GM21825 (cell line): Measurements from ENCODE around the gene IGFN1.

Experiments
- ATAC-seq: cut with Tn5 transposase; IDR thresholded peaks from one replicate; pipeline ENCODE4 v1.9.1; 2021; ENCODE audit warnings: mild to moderate bottlenecking, moderate library complexity; ENCODE audit not compliant: unreplicated experiment

Gene IGFN1

DNA sequence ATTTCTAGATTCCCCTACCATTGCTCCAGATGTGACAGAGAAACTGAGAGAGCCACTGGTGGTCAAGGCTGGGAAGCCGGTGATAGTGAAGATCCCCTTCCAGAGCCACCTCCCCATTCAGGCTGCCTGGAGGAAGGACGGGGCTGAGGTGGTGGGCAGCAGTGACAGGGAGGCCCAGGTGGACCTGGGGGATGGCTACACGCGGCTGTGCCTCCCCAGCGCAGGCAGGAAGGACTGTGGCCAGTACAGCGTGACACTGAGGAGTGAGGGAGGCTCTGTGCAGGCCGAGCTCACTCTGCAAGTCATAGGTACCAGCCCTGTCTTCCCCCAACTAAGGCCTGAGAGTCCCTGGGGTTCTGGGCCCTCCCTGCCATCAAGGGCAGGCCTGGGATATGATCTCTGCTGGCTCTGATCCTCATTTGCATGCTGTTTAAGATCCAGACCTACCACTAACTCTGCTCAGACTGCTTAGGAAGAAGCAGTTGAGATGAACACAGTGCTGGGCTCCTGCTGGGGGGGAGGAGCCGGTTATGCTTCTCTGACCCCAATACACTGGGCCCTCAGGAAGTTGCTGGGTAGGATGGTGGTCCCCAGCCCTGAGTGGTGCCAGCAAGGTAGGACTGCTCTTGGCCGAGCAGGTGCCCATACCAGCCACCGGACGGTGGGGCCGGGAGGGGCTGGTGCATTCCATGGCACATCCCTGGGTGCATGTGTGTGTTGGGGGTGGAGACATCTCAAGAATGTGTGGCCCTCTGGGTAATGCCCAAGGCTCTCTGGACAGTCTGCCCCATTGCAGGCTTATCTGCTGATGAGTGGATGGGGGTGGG, 25.1 kb downstream of the IGFN1 start:
- no peak for ATAC-seq

DNA sequence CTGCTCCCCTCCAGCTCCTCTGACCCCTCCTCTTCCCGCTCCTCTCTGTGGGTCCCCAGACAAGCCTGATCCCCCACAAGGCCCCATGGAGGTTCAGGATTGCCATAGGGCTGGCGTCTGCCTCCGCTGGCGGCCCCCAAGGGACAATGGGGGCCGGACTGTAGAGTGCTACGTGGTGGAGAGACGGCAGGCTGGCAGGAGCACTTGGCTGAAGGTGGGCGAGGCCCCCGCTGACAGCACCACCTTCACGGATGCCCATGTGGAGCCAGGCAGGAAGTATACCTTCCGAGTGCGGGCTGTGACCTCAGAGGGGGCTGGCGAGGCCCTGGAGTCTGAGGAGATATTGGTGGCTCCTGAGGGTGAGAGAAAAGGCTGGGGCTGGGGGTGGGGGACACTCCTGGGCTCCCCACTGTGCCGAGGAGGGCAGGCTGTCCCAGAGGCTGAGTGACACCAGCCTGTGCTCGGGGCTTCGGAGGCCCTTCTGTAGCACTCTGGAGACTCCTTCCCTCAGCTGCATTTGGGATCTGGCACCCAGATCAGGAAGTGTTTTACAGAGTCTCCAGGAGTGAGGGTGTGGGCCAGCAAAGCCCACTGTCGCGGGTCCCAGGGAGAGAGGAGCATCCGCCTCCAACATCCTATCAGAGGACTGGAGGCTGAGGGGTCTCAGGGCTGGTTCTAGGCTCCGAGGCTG, 25.9 kb downstream of the IGFN1 start:
- no peak for ATAC-seq

DNA sequence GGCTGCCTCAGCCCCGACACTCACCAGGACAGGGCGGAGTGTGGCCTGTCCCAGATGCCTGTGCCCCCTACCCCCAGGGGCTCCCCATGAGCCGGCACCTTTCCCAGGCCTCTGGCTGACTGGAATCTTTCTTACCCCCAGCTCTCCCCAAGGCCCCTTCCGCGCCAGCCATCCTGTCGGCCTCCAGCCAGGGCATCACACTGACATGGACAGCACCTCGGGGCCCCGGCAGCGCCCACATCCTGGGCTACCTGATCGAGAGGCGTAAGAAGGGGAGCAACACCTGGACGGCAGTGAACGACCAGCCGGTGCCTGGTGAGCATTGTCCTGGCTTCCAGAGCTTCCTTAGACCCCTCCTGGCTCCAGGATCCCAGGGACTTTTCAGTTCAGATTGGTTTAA, 26.5 kb downstream of the IGFN1 start:
- ATAC-seq, result no peak

DNA sequence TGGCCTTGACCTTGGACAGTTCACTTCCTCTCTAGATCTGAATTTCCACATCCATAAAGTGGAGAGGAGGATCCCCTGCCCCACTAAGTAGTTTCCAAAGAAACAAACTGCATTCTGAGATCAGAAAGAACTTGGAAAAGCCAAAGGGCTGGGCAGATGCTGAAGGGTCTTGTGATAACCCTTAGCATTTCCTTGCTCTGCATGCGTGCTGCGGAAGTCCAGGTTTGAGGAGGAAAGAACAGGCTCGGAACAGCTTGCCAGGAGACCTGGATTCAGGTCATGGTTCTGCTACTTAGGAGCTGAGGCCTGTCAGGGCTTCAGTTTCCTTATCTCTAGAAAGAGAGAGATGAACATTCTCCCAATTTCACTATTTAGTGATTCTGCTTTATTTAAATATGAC, 27.2 kb downstream of the IGFN1 start:
- ATAC-seq, result no peak

DNA sequence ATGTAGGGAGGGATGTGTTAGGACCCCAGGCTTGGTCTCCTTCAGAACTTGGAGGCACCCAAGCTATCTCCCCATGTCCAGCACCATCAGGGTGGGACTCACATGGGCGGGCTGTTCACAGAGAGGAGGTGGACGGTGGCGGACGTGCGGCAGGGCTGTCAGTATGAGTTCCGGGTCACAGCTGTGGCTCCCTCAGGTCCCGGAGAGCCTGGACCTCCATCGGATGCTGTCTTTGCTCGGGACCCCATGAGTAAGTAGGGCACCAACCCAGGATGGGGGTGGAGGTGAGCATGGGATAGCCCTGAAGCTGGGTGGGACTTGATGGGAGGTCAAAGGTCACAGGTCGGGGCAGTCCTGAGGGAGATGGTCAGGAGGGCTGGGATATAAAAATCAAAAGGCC, 27.8 kb downstream of the IGFN1 start:
- ATAC-seq, result no peak

DNA sequence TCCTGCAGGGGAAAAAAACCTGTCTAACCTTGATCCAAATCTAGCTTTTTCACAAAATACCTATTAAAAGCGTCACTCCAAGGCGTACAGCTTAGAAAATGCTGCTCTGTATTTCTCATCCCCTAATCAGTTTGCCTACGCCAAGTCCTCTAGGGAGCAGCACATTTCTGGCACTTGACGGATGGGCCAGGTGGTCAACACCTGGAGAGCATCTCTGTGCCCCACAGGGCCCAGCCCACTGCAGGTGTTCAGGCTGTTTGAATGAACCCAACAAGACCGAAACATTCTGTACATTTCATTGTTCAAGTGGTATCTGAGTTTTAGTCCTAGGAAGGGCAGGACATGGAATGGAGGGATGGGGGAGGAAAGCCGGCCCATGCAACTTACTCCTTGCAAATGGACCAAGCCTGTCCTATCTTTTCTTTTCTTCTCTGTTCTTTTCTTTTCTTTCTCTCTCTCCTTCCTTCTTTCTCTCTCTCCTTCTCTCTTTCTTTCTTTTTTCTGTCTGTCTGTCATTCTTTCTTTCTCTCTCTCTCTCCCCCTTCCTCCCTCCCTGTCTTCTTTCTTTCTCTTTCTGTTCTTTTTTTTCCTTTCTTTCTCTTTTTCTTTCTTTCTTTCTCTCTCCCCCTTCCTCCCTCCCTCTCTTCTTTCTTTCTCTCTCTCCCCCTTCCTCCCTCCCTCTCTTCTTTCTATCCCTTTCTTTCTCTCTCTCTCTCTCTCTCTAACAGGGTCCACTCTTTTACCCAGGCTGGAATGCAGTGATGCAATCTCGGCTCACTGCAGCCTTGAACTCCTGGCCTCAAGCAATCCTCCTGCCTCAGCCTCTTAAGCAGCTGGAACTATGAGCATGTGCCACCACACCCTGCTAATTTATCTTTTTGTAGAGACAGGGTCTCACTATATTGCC, 29.1 kb downstream of the IGFN1 start:
- no peak for ATAC-seq

DNA sequence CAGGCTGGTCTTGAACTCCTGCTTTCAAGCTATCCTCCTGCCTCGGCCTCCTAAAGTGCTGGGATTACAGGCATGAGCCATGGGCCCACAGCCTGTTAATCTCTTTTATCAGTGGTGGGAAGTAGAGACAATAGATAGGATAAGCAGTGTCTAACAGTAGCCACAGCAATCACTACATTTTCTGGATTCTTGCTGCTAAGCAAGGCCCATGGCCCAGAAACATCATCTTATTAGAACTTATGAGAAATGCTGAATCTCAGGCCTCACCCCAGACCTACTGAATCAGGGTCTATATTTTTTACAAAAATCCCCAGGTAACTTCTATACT, 29.7 kb downstream of the IGFN1 start:
- ATAC-seq, result no peak

DNA sequence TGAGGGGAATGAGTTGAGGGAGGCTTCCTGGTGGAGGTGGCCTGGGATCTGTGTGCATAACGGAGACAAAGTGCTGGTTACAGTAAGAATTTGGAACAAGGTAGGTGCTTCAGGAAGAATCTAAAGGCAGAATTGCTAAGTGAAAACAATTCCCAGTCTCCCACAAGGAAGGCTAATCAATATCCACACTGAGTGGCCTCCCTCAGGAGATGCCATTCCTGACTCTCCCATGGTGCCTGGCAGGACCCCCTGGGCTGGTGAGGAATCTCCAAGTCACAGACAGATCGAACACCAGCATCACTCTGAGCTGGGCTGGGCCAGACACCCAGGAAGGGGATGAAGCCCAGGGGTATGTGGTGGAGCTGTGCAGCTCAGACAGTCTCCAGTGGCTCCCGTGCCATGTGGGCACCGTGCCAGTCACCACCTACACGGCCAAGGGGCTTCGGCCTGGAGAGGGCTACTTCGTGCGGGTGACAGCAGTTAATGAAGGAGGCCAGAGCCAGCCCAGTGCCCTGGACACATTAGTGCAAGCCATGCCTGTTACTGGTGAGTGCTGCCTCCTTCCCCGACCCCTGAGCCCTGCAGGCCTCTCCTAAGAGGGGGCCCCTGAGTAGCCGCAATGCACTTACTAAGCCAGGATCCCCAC, 30.7 kb downstream of the IGFN1 start:
- no peak for ATAC-seq

DNA sequence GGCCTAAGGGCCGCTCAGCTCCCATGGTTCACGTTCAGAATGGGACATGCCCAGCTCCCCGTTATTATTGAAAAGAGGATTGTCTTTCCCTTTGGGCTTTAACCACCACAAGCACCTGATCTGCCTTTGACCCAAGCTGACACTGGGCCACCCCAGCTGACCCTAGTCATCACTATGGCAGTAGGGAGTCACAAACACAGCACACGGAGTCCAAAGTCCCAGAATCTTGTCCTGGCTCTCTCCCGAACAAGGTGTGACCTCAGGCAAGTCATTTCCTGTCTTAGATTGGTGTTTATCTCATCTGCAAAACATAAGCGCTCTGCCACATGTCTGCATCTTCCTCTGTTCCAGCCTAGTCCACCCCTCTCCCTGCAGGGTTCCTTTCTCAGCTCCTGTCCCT, 31.5 kb downstream of the IGFN1 start:
- no peak for ATAC-seq

DNA sequence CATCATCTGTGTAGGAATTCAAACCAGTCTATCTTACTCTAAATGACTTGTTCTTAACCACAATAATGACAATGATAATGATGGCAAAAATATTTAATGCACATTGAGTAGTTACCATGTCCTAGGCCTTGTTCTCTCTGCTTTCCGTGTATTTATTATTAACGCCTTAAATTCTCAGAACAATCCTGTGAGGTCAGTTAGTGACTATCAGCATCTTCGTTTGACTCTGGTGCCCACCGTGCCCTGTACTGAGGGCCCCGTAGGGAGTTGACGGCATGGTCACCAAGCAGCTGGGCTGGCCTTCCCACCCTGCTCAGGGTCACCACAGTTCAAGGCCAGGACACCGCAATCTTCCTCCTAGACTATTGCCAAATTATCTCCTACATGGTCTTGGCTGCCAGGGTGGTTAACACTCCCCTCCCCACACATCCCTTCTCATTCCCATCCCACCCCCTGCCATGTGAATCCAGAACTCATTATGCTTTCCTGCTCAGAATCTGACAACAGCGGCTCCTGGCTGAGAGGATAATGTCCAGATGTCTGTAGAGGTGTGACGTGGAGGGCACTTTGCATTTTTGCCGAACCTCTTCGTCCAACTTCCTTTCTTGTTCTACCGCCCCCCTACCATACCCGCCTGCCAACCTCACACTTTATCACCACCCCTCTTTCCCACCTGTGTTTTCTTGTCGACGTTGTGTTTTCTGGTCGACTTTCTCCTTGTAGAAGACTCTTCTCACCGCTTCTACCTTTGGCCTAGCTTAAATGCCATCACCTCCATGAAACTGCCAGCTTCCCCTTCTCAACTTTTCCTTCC, 33.4 kb downstream of the IGFN1 start:
- no peak for ATAC-seq

DNA sequence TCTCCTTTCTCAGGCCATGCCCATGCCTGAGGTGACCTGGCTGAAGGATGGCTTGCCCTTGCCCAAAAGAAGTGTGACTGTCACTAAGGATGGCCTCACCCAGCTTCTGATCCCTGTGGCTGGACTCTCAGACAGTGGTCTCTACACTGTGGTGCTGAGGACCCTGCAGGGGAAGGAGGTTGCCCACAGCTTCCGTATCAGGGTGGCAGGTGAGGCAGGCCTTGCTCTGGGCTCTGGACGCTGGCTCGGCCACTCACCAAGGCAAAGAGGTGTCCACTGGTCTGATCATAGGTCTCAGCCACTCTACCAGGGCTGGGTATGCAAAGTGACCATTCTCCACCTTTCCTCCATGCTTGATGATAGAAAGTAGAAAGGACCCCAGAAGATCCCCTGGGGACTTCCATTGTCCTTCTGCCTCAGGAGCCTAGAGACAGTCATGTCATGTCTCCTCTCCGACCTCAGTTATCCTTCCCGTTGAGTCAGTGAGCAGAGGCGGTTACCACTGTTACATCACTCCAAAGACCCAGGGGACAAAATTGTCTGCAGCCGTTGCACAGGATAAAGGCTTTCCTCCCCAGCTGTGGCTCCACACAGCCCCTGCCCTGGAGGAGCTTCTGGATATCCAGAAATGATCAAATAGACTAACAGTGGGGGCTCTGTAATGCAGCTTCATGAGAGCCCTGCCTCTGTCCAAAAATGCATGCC, 34.2 kb downstream of the IGFN1 start:
- ATAC-seq, result no peak

DNA sequence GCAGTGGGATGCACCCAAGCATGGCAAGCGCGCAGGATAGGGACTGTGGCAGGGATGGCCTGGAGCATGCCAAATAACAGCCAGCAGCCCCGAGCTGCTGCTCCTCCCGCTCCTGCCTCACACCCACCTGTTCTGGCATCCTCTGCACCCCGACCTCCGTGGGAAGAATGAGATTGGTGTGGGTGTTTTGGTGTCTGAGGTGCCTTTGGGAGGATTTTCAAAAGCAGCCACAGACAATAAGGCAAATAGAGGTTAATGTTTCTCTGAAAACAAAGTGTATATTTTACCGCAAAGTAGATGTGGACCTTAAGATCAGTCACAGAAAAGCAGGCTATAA, 35.5 kb downstream of the IGFN1 start:
- no peak for ATAC-seq

DNA sequence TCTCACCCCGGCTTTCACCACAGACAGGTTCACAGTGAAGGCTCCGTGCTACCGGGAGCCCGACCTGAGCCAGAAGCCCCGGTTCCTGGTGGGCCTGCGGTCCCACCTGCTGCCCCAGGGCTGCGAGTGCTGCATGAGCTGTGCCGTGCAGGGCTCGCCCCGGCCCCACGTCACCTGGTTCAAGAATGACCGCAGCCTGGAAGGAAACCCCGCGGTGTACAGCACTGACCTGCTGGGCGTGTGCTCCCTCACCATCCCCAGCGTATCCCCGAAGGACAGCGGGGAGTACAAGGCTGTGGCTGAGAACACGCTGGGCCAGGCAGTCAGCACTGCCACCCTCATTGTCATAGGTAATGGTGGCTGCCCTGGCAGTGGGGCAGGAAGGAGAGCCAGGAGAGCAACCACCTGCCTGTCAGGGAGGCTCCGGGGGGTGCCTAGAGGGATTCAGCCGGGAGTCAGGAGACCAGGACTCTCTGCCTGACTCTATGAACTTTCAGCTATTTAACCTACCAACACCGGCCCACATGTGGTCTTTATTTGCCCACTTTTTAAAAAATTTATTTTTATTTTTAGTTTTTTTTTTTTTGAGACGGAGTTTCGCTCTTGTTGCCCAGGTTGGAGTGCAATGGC, 36.4 kb downstream of the IGFN1 start:
- ATAC-seq, result no peak

DNA sequence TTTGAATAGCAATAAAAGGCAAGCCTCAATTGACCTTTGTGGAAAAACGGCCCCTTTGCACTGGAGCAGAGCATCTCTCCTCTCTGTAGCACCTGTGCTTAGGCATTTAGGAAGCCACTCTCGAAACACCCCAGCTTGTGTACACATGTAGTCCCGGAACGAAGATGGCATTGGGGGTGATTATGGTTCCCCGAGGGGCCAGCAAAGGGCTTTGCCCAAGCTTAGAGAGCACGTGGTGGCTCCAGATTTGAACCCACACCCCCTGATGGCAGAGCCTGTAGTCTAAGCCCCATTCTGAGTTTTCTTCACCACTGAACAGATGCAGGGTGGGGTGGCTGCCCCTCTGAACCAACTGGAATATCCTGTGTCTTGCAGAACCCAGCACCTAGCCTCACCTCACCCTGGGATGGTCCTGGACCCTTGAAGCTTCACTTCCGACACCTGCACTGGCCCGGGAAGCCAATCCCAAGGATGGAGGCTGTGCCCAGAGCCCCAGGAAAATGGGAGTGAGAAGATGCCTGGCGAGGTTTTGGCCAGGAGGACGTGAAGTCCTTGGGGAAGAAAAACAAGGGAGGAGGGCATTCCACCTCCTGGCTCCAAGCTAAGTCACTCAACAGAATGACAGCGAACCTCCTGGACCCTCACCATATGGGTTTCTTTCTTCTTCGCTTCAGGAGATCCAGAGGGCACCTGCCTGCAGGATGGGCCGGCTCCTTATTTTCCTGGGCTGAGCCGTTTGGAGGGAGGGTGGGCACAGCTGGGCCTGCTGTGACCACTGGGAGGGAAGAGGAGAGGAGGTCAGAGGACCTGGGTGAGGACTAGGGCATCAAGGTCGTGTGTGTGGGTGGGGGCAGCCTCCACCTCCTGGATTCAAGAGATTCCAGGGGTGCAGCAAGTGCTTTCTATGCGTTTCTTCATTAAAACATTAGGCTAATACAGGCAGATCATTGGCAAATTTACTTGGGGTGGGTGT, 37.7 kb downstream of the IGFN1 start:
- ATAC-seq, result no peak

DNA sequence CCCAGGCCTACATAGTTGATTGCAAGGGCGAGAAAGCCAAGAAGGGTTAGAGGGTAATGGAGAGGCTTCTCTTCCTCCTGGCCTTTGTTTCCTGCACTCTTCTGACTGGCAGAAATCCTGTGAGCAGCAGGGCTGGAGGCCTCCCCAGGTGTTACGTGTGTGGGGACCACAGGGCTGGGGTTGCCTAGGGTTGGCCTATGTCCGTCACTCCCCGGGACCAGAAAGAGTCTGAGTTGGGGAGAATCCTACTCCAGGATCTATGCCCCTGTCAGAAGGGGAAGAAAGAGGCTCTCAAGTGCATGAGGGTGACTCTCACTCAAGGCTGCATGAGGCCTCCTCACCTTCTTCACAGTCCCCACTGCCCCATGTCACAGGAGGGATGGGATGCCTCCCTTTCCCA, 38.5 kb downstream of the IGFN1 start:
- ATAC-seq, result no peak

DNA sequence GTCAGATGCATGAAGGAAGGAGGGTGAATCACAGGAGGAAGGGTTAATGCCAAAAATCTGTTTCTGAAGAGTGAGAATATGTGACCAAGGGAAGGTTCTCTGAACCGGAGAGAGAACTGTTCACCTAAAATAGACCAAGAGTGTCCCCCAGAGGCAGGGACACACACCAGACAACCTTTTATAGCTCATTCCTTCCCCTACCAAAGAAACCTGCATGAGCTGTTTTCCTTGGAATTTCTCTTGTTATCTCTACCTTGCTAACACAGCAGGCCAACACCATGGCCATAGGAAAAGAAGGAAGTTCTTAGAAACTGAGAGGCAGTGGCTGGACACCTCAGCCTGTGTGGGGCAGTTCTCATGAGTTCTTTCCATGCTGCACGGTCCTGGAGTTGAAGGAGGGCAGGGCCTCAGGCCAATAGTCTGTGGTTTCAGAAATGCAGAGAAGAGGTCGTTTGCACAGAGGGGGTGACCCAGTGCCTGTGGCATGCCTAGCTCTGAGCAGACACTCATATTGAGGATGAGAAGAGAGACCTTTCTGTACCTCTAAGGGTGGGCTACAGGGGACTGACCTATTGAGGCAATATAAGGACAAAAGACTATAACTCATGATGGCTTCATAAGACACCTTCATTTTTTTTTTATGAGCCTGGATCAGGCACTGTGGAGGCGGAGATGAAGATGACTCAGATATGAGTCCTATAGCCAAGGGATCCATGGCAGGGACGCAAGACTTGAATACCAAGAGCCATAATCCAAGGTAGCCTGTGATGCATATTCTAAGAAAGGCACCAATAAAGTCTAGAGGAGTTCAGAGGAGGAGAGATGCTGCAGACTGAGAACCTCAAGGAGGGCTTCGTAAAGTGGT, 39.4 kb downstream of the IGFN1 start:
- ATAC-seq, result no peak

DNA sequence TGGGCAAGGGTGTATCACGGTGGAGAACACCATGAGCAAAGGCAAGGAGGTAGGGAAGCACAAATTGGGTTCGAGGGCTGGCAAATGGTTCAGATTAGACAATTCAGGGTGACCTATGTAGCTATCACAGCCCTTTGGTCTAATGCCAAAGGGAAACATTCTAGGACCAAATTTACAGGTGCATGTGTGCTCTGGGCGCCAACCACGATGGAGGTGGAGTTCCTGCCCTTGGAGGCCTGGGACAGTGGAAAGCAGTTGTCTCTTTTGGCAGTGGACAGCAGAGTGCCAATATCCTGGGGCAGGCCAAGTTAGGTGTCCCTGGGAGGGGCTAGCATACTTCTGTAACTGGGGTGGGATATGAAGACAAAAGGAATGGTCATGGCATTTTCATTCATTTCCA, 40.1 kb downstream of the IGFN1 start:
- no peak for ATAC-seq
